Measurements from ENCODE around the gene RNF121.

The RNF121 gene

GRCh38 chr11:72014761-72015320, 86.0 kb downstream of the RNF121 start:
- H4K20me1 ChIP-seq (ENCODE audit: insufficient read depth, low read length), result peaks cover 43% of the 10 kb centered on the region
- H3K9ac ChIP-seq (ENCODE audit: low read depth, low read length), result no peak overlapping the region
- peaks cover 100% of the 10 kb centered on the region for H3K36me3 ChIP-seq (ENCODE audit: insufficient read depth, low read length)
- no peak overlapping the region for H2AFZ ChIP-seq (ENCODE audit: low read depth, low read length)
- TF ChIP-seq CTCF (IDR thresholded peaks at IDR 0.05; ENCODE audit: borderline replicate concordance, extremely low read depth, low read length, poor library complexity, severe bottlenecking), result no peak
- TF ChIP-seq EZH2 (IDR thresholded peaks at IDR 0.05; ENCODE audit: borderline replicate concordance, low read depth, low read length, severe bottlenecking), result no peak
- no peaks in the 10 kb centered on the region for H3K9me3 ChIP-seq (ENCODE audit: insufficient read depth, low read length, severe bottlenecking)
- no peaks in the 10 kb centered on the region for H3K4me1 ChIP-seq (ENCODE audit: insufficient read depth, low read length)
- no peaks in the 10 kb centered on the region for H3K27me3 ChIP-seq (ENCODE audit: insufficient read depth, low read length, poor library complexity)
- H3K4me3 ChIP-seq (ENCODE audit: low read depth in 1 of 2, low read length in 2 of 2), result no peak overlapping the region
- no peaks in the 10 kb centered on the region for H3K79me2 ChIP-seq (ENCODE audit: insufficient read depth, low read length)
- DNase-seq (no peak), ATAC-seq (ENCODE audit: insufficient read depth, low read depth) (no peak)
- no peak overlapping the region for H3K27ac ChIP-seq (ENCODE audit: low read length)
- H3K4me2 ChIP-seq (ENCODE audit: insufficient read depth, low read length), result no peak overlapping the region

GRCh38 chr11:72015511-72016061, 86.7 kb downstream of the RNF121 start:
- Histone ChIP-seq H3K9ac (ENCODE audit: low read depth, low read length) (no peak overlapping the region), H2AFZ (ENCODE audit: low read depth, low read length) (no peak overlapping the region), H3K27ac (ENCODE audit: low read length) (no peak overlapping the region), H3K27me3 (ENCODE audit: insufficient read depth, low read length, poor library complexity) (no peaks in the 10 kb centered on the region), H4K20me1 (ENCODE audit: insufficient read depth, low read length) (peaks cover 43% of the 10 kb centered on the region), H3K4me1 (ENCODE audit: insufficient read depth, low read length) (no peaks in the 10 kb centered on the region), H3K9me3 (ENCODE audit: insufficient read depth, low read length, severe bottlenecking) (no peaks in the 10 kb centered on the region), H3K4me3 (ENCODE audit: low read depth in 1 of 2, low read length in 2 of 2) (no peak overlapping the region), H3K79me2 (ENCODE audit: insufficient read depth, low read length) (no peaks in the 10 kb centered on the region), H3K4me2 (ENCODE audit: insufficient read depth, low read length) (no peak overlapping the region), H3K36me3 (ENCODE audit: insufficient read depth, low read length) (peaks cover 100% of the 10 kb centered on the region)
- TF ChIP-seq EZH2 (IDR thresholded peaks at IDR 0.05; ENCODE audit: borderline replicate concordance, low read depth, low read length, severe bottlenecking), result no peak
- TF ChIP-seq CTCF (IDR thresholded peaks at IDR 0.05; ENCODE audit: borderline replicate concordance, extremely low read depth, low read length, poor library complexity, severe bottlenecking), result peak; percentile 47
- ATAC-seq (ENCODE audit: insufficient read depth, low read depth) (peak; percentile 49; the same call in 1 of the 3 replicates), DNase-seq (no peak)

- ATAC-seq (ENCODE audit: insufficient read depth, low read depth) (no peak), DNase-seq (no peak)
- H3K4me2 ChIP-seq (ENCODE audit: insufficient read depth, low read length), result no peak overlapping the region
- H3K9me3 ChIP-seq (ENCODE audit: insufficient read depth, low read length, severe bottlenecking), result no peaks in the 10 kb centered on the region
- H4K20me1 ChIP-seq (ENCODE audit: insufficient read depth, low read length), result peaks cover 24% of the 10 kb centered on the region
- H3K36me3 ChIP-seq (ENCODE audit: insufficient read depth, low read length), result peaks cover 99% of the 10 kb centered on the region
- no peaks in the 10 kb centered on the region for H3K79me2 ChIP-seq (ENCODE audit: insufficient read depth, low read length)
- no peak overlapping the region for H2AFZ ChIP-seq (ENCODE audit: low read depth, low read length)
- H3K27me3 ChIP-seq (ENCODE audit: insufficient read depth, low read length, poor library complexity), result no peaks in the 10 kb centered on the region
- H3K27ac ChIP-seq (ENCODE audit: low read length), result no peak overlapping the region
- no peaks in the 10 kb centered on the region for H3K4me1 ChIP-seq (ENCODE audit: insufficient read depth, low read length)
- no peak overlapping the region for H3K4me3 ChIP-seq (ENCODE audit: low read depth in 1 of 2, low read length in 2 of 2)
- H3K9ac ChIP-seq (ENCODE audit: low read depth, low read length), result no peak overlapping the region
- no peak for TF ChIP-seq EZH2 (IDR thresholded peaks at IDR 0.05; ENCODE audit: borderline replicate concordance, low read depth, low read length, severe bottlenecking)
- TF ChIP-seq CTCF (IDR thresholded peaks at IDR 0.05; ENCODE audit: borderline replicate concordance, extremely low read depth, low read length, poor library complexity, severe bottlenecking), result no peak
These were observed 89.3 kb downstream of the RNF121 start for GRCh38 chr11:72018171-72018570.

All from DND-41 (cell line).